GM06990 (cell line): Measurements from ENCODE around the gene OR2AP1.
"Not testable (repeated sequence)": the region's sequence is repeated elsewhere in the genome, so short reads cannot be mapped to it uniquely, and the experiment has no call there.

ENCODE experiments used
- DNase-seq: peaks from one replicate; pipeline ENCODE4 v3.0.0-alpha.2; 2011; ENCODE audit not compliant: insufficient read length; ENCODE audit errors: extremely low read depth
- H3K27me3 ChIP-seq: replicated peaks from 2 replicates; pipeline ENCODE4 v1.6.0; 2011; ENCODE audit warnings: low read length; ENCODE audit not compliant: control insufficient read depth, insufficient read depth
- H3K36me3 ChIP-seq: 2 replicates; pipeline ENCODE4 v1.5.1; 2011; ENCODE audit warnings: low read length; ENCODE audit not compliant: control insufficient read depth, insufficient read depth
- H3K4me3 ChIP-seq: replicated peaks from 2 replicates; pipeline ENCODE4 v1.5.1; 2011; ENCODE audit warnings: low read depth, mild to moderate bottlenecking, control low read depth, low read length
- TF ChIP-seq, protein P1 (sequence below): IDR thresholded peaks from 2 replicates; pipeline ENCODE4 v1.5.1; 2011; ENCODE audit warnings: low read length, control low read depth, mild to moderate bottlenecking, inconsistent platforms; ENCODE audit not compliant: insufficient read depth, poor library complexity, severe bottlenecking

The OR2AP1 gene

DNA sequence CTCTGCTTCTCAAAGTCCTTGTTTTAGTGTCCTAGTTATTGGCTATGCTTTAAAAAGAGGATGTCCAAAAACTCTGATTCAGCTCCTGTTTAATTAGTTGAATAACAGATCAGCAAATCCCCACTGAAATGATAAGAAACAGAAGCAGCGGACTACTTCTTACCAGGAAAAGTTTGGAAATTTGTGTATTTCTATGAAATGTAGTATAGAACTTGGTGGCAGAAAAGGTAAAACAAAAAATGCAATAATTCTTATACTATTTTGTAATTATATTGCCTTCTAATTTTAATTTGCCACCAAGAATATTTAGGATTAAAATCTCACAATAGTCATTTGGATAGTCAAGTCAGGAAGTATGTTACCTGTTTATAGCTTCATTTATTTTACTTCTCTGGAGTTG is at the start of gene OR2AP1:
Gene OR2AP1 (plus strand): TSS at position 301 of the 400 bp plus-strand sequence. CDS start 1,947 bp downstream, outside the sequence.
- Histone ChIP-seq H3K36me3 (no peaks in the 10 kb centered on the region), H3K4me3 (no peak within 1 kb of the TSS), H3K27me3 (no peaks in the 10 kb centered on the region)
- DNase-seq: no peak
- TF ChIP-seq, protein P1, sequence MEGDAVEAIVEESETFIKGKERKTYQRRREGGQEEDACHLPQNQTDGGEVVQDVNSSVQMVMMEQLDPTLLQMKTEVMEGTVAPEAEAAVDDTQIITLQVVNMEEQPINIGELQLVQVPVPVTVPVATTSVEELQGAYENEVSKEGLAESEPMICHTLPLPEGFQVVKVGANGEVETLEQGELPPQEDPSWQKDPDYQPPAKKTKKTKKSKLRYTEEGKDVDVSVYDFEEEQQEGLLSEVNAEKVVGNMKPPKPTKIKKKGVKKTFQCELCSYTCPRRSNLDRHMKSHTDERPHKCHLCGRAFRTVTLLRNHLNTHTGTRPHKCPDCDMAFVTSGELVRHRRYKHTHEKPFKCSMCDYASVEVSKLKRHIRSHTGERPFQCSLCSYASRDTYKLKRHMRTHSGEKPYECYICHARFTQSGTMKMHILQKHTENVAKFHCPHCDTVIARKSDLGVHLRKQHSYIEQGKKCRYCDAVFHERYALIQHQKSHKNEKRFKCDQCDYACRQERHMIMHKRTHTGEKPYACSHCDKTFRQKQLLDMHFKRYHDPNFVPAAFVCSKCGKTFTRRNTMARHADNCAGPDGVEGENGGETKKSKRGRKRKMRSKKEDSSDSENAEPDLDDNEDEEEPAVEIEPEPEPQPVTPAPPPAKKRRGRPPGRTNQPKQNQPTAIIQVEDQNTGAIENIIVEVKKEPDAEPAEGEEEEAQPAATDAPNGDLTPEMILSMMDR: no peak

DNA sequence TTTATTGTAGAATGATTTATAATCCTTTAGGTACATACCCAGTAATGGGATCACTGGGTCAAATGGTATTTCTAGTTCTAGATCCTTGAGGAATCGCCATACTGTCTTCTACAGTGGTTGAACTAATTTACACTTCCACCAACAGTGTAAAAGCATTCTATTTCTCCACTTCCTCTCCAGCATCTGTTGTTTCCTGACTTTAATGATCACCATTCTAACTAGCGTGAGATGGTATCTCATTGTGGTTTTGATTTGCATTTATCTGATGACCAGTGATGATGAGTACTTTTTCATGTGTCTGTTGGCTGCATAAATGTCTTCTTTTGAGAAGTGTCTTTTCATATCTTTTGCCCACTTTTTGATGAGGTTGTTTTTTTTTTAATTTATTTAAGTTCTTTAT is 24.0 kb upstream of the OR2AP1 start:
- DNase-seq, H3K4me3 ChIP-seq, H3K27me3 ChIP-seq, H3K36me3 ChIP-seq: not testable (repeated sequence)

DNA sequence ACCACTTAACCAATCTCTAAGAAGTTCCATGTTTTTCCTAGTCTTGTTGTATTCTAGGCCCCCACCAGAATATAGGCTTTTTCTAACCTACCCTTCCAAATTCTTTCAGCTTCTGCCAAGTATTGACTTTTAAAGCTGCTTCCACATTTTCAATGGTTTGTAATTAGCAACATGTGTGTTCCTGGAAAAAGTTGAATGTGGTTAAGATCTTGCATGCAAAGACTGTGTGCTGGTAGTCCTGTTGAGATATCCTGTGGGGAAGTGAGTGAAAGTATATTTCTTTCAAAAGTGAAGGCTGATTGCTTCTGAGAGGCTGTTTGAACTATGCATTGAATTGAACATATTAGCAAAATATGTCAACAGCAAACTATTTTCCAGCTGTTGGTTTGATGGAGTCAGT is 23.5 kb upstream of the OR2AP1 start:
- TF ChIP-seq, protein P1: no peak
- Histone ChIP-seq H3K36me3 (no peaks in the 10 kb centered on the region), H3K27me3 (no peaks in the 10 kb centered on the region), H3K4me3 (no peak overlapping the region)
- no peak for DNase-seq

DNA sequence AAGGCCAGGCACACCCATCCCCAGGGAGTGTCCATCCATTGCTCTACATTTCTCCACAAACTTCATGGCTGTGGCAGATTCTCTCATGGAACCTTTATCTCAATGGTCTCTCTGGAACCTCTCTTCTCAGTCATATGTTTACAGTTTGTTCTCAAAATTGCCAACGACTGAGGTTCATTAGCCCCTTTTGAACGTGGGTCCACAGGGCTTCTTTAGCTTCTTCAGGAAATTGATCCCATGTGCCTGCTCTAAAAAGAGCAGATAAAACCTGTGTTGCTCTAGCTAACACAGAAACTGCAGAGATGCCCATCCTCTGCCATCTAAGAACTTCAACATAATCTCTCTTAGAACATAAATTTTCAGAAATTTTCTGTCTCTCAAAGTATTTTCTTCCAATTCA is 23.0 kb upstream of the OR2AP1 start, which contains the start of gene OR6C4:
Gene OR6C4 (plus strand): TSS at position 301 of the 400 bp plus-strand sequence. CDS start 1,625 bp downstream, outside the sequence.
- TF ChIP-seq, protein P1: no peak
- Histone ChIP-seq H3K27me3 (no peaks in the 10 kb centered on the region), H3K4me3 (no peak within 1 kb of the TSS), H3K36me3 (no peaks in the 10 kb centered on the region)
- DNase-seq: no peak

DNA sequence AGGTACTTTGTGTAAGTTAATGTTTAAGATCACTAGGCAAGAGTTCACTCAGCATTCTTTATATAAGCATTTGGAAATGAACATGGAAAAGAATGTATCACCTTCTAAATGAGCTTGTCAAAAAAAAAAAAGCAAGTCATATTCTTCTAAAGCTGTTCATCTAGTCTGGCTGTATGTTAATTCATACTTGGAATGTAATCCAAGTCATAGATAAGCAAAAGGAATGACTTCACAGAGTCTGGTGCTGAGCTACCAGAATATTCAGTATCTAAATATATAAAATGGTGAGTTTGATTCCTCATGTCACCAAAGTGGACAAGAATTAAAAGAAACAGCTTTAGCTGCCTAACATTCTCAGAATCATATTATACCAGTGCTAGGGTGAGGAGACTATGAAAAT is 18.0 kb upstream of the OR2AP1 start:
- H3K4me3 ChIP-seq: no peak overlapping the region
- TF ChIP-seq, protein P1: no peak
- H3K36me3 ChIP-seq: no peaks in the 10 kb centered on the region
- H3K27me3 ChIP-seq: no peaks in the 10 kb centered on the region
- no peak for DNase-seq

DNA sequence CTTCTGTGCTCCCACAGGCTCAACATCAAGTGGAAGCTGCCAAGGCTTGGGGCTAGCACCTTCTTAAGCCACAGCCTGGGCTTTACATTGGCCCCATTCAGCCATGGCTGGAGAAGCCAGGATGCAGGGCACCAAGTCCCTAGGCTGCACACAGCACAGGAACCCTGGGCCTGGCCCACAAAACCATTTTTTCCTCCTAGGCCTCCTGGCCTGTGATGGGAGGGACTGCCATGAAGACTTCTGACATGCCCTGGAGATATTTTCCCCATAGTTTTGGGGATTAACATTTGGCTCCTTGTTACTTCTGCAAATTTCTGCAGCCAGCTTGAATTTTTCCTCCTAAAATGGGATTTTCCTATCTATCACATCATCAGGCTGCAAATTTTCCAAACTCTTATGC is 2.2 kb upstream of the OR2AP1 start:
- not testable (repeated sequence) for H3K36me3 ChIP-seq, DNase-seq, H3K27me3 ChIP-seq, H3K4me3 ChIP-seq

DNA sequence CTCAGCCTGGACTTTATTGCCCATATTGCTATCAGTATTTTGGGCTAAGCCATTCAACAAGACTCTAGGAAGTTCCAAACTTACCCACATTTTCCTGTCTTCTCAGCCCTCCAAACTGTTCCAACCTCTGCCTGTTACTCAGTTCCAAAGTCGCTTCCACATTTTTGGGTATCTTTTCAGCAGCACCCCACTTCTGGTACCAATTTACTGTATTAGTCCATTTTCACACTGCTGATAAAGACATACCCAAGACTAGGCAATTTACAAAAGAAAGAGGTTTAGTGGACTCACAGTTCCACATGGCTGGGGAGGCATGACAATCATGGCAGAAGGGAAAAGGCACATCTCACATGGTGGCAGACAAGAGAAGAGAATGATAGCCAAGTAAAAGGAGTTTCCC is 1.6 kb upstream of the OR2AP1 start:
- not testable (repeated sequence) for DNase-seq, H3K36me3 ChIP-seq, H3K4me3 ChIP-seq, H3K27me3 ChIP-seq
